HG03060 (cell line): ENCODE results near the gene EGLN3.

ENCODE experiments used
- ATAC-seq: cut with Tn5 transposase; IDR thresholded peaks from one replicate; pipeline ENCODE4 v1.9.1; 2021; ENCODE audit warnings: low read depth, moderate number of reproducible peaks; ENCODE audit not compliant: unreplicated experiment

EGLN3 gene

GRCh38 chr14:33916663-33917565, 34.0 kb downstream of the EGLN3 start:
- ATAC-seq = no peak

GRCh38 chr14:33915682-33916081, 35.2 kb downstream of the EGLN3 start:
- ATAC-seq = no peak

- ATAC-seq = no peak
Observed at GRCh38 chr14:33914676-33915516, 36.0 kb downstream of the EGLN3 start.

- no peak for ATAC-seq
Observed at GRCh38 chr14:33911046-33911445, 39.8 kb downstream of the EGLN3 start.

- no peak for ATAC-seq
Observed at GRCh38 chr14:33910435-33910834, 40.4 kb downstream of the EGLN3 start.

- ATAC-seq = no peak
Observed at GRCh38 chr14:33909380-33910084, 41.3 kb downstream of the EGLN3 start.

- no peak for ATAC-seq
Observed at GRCh38 chr14:33908540-33909223, 42.2 kb downstream of the EGLN3 start.

GRCh38 chr14:33906968-33907367, 43.9 kb downstream of the EGLN3 start:
- no peak for ATAC-seq

GRCh38 chr14:33904609-33905008, 46.3 kb downstream of the EGLN3 start:
- ATAC-seq = no peak

GRCh38 chr14:33903369-33903768, 47.5 kb downstream of the EGLN3 start:
- no peak for ATAC-seq

- no peak for ATAC-seq
Observed at GRCh38 chr14:33902363-33902762, 48.5 kb downstream of the EGLN3 start.

GRCh38 chr14:33901426-33902155, 49.3 kb downstream of the EGLN3 start:
- no peak for ATAC-seq

GRCh38 chr14:33900706-33901105, 50.2 kb downstream of the EGLN3 start:
- ATAC-seq = no peak

GRCh38 chr14:33899723-33900341, 51.0 kb downstream of the EGLN3 start:
- no peak for ATAC-seq

GRCh38 chr14:33897878-33898535, 52.9 kb downstream of the EGLN3 start:
- ATAC-seq = no peak

- ATAC-seq = no peak
Observed at GRCh38 chr14:33897382-33897781, 53.5 kb downstream of the EGLN3 start.

GRCh38 chr14:33894339-33894738, 56.5 kb downstream of the EGLN3 start:
- no peak for ATAC-seq

- ATAC-seq = no peak
Observed at GRCh38 chr14:33891700-33892099, 59.2 kb downstream of the EGLN3 start.

- no peak for ATAC-seq
Observed at GRCh38 chr14:33884916-33885315, 66.0 kb downstream of the EGLN3 start.
